A549 (cell line): ENCODE measurements around the gene MYADML2. TPM values are rescaled to one million over a fixed set of nuclear protein-coding genes. Genes with fewer than 3 reads are reported as not detected.

Source experiments
- ATAC-seq, 2 experiments: fragments of 200-7000 bp in 1 of 2; fragments of >200 bp in 1 of 2; cut with Nextera tagmentation in 1 of 2; cut with Tn5 transposase in 1 of 2; 3 replicates each; pipeline versions ENCODE4 v1.8.0 to v1.9.1; 2018 to 2020; ENCODE audit warnings: mild to moderate bottlenecking in 1 of 2, moderate library complexity in 1 of 2
- CTCF ChIA-PET: fragments of 300-600 bp; sonication (Branson Sonifier 250); formaldehyde crosslinking; extraction: SDS; loops from one replicate; lab custom pipeline; 2021; ENCODE audit warnings: antibody characterized with exemption, inconsistent platforms; lab: Yijun Ruan, JAX
- POLR2A ChIA-PET: fragments of 350-600 bp; formaldehyde crosslinking; extraction: SDS; loops from one replicate; lab custom pipeline; 2021; ENCODE audit warnings: antibody characterized with exemption, inconsistent platforms; lab: Yijun Ruan, JAX
- DNase-seq, 2 experiments: peaks; one replicate each; pipeline versions ENCODE4 v3.0.0 to v3.0.0-alpha.2; 2011 to 2016; ENCODE audit warnings: low read depth in 1 of 2, low spot score in 1 of 2
- FAIRE-seq: peaks from 2 replicates; lab custom pipeline; 2011; peaks lifted over from hg19 to GRCh38; lab: Jason Lieb, UNC
- H3K27ac ChIP-seq, 2 experiments: fragments of >200 bp; sonication (Bioruptor Twin); formaldehyde crosslinking; 3 replicates each; pipeline ENCODE4 v1.5.1; 2016 to 2017
- H3K4me1 ChIP-seq: fragments of >200 bp; sonication (Bioruptor Twin); formaldehyde crosslinking; 3 replicates; pipeline ENCODE4 v1.6.1; 2016
- H3K4me2 ChIP-seq: fragments of >200 bp; sonication (Bioruptor Twin); formaldehyde crosslinking; 3 replicates; pipeline ENCODE4 v1.6.1; 2016
- H3K4me3 ChIP-seq: fragments of >200 bp; sonication (Bioruptor Twin); formaldehyde crosslinking; 3 replicates; pipeline ENCODE4 v1.5.1; 2016
- H3K9me3 ChIP-seq: fragments of >200 bp; sonication (Bioruptor Twin); formaldehyde crosslinking; 3 replicates; pipeline ENCODE4 v1.6.1; 2016
- CBX2 ChIP-seq: fragments of 200-600 bp; sonication (generic); IDR thresholded peaks from 2 replicates; pipeline ENCODE4 v1.6.1; 2016; ENCODE audit warnings: low read depth, mild to moderate bottlenecking, borderline replicate concordance
- CBX8 ChIP-seq: fragments of 200-600 bp; sonication (generic); IDR thresholded peaks from 2 replicates; pipeline ENCODE4 v1.6.1; 2016
- CHD4 ChIP-seq: fragments of 200-600 bp; sonication (generic); IDR thresholded peaks from 2 replicates; pipeline ENCODE4 v1.6.1; 2016; ENCODE audit warnings: antibody characterized with exemption, mild to moderate bottlenecking, borderline replicate concordance
- CTCF ChIP-seq: fragments of >200 bp; sonication (Bioruptor Twin); formaldehyde crosslinking; IDR thresholded peaks from 3 replicates; pipeline ENCODE4 v1.5.1; 2016
- EHF ChIP-seq: fragments of 250-450 bp; sonication (Bioruptor Pico); IDR thresholded peaks from 2 replicates; pipeline ENCODE4 v1.5.0; 2020; ENCODE audit warnings: mild to moderate bottlenecking
- EHMT2 ChIP-seq: fragments of 200-600 bp; sonication (generic); IDR thresholded peaks from 2 replicates; pipeline ENCODE4 v1.6.1; 2016; ENCODE audit warnings: antibody characterized with exemption, low read depth, mild to moderate bottlenecking, moderate library complexity
- ELK1 ChIP-seq: fragments of 150-350 bp; IDR thresholded peaks from 2 replicates; pipeline ENCODE4 v1.6.1; 2014; ENCODE audit warnings: low read depth, mild to moderate bottlenecking, low read length
- EP300 ChIP-seq, 2 experiments: fragments of >200 bp; sonication (Bioruptor Twin); formaldehyde crosslinking; IDR thresholded peaks; 2 replicates in 1 of 2; 3 replicates in 1 of 2; pipeline ENCODE4 v1.6.1; 2016 to 2017
- FOSL2 ChIP-seq, 2 experiments: fragments of 450-650 bp in 1 of 2; fragments of >200 bp in 1 of 2; sonication (Bioruptor Twin) in 1 of 2; formaldehyde crosslinking; IDR thresholded peaks; 2 replicates each; pipeline versions ENCODE4 v1.5.0 to v1.6.1; 2016 to 2020; ENCODE audit warnings: mild to moderate bottlenecking in 1 of 2, moderate library complexity in 1 of 2
- HES2 ChIP-seq: fragments of >200 bp; sonication (Bioruptor Twin); formaldehyde crosslinking; IDR thresholded peaks from 2 replicates; pipeline ENCODE4 v1.6.1; 2016
- HMGXB4 ChIP-seq: fragments of 250-450 bp; sonication (Bioruptor Pico); IDR thresholded peaks from 2 replicates; pipeline ENCODE4 v1.5.0; 2021; ENCODE audit warnings: mild to moderate bottlenecking, moderate library complexity, borderline replicate concordance
- HOXA7 ChIP-seq: fragments of 250-450 bp; sonication (Bioruptor Pico); IDR thresholded peaks from 2 replicates; pipeline ENCODE4 v1.5.0; 2020; ENCODE audit warnings: mild to moderate bottlenecking, moderate library complexity
- HOXB13 ChIP-seq: fragments of 250-450 bp; sonication (Bioruptor Pico); IDR thresholded peaks from 2 replicates; pipeline ENCODE4 v1.5.0; 2020; ENCODE audit warnings: low read depth, mild to moderate bottlenecking, moderate library complexity
- HOXB5 ChIP-seq: fragments of 250-450 bp; sonication (Bioruptor Pico); IDR thresholded peaks from 2 replicates; pipeline ENCODE4 v1.5.0; 2020; ENCODE audit warnings: mild to moderate bottlenecking, moderate library complexity
- KDM5A ChIP-seq: fragments of 200-600 bp; sonication (generic); IDR thresholded peaks from 2 replicates; pipeline ENCODE4 v1.6.1; 2016; ENCODE audit warnings: antibody characterized with exemption, mild to moderate bottlenecking
- MAX ChIP-seq: IDR thresholded peaks from 2 replicates; pipeline ENCODE4 v1.6.1; 2012
- MAZ ChIP-seq: fragments of 150-350 bp; IDR thresholded peaks from 2 replicates; pipeline ENCODE4 v1.6.1; 2014; ENCODE audit warnings: antibody characterized with exemption, low read depth, low read length, borderline replicate concordance
- PBX3 ChIP-seq: IDR thresholded peaks from 2 replicates; pipeline ENCODE4 v1.6.1; 2012
- POLR2A ChIP-seq: IDR thresholded peaks from 2 replicates; pipeline ENCODE4 v1.6.1; 2012; ENCODE audit warnings: mild to moderate bottlenecking, low read length
- POLR2AphosphoS2 ChIP-seq: conservative IDR thresholded peaks from 2 replicates; pipeline ENCODE4 v1.6.1; 2012; ENCODE audit warnings: low read length, improper control_type of control experiment, inconsistent platforms
- RARB ChIP-seq: fragments of 250-450 bp; sonication (Bioruptor Pico); IDR thresholded peaks from 2 replicates; pipeline ENCODE4 v1.8.0; 2021; ENCODE audit warnings: mild to moderate bottlenecking, moderate library complexity
- REST ChIP-seq: fragments of 200-600 bp; sonication (generic); IDR thresholded peaks from 2 replicates; pipeline ENCODE4 v1.6.1; 2016; ENCODE audit warnings: antibody characterized with exemption, mild to moderate bottlenecking, moderate library complexity
- RNF2 ChIP-seq: fragments of 200-600 bp; sonication (generic); IDR thresholded peaks from 2 replicates; pipeline ENCODE4 v1.6.1; 2016; ENCODE audit warnings: low read depth, mild to moderate bottlenecking, antibody characterized with exemption, moderate library complexity, borderline replicate concordance
- SMC3 ChIP-seq: fragments of >200 bp; sonication (Bioruptor Twin); formaldehyde crosslinking; IDR thresholded peaks from 3 replicates; pipeline ENCODE4 v1.6.1; 2018; ENCODE audit warnings: inconsistent platforms
- TP53 ChIP-seq: fragments of 250-450 bp; sonication (Bioruptor Pico); IDR thresholded peaks from 2 replicates; pipeline ENCODE4 v1.5.0; 2021; ENCODE audit warnings: mild to moderate bottlenecking, moderate library complexity
- ZNF302 ChIP-seq: fragments of 250-450 bp; sonication (Bioruptor Pico); IDR thresholded peaks from 2 replicates; pipeline ENCODE4 v1.9.0; 2021; ENCODE audit warnings: inconsistent platforms, mild to moderate bottlenecking, moderate library complexity
- ZSCAN20 ChIP-seq: fragments of 250-450 bp; sonication (Bioruptor Pico); IDR thresholded peaks from 2 replicates; pipeline ENCODE4 v1.8.0; 2022; ENCODE audit warnings: mild to moderate bottlenecking, moderate library complexity
- WGBS: methylation state at CpG from one replicate; pipeline ENCODE4 v1.1.6; 2017; ENCODE audit errors: missing lambda C conversion rate; 5-methylcytosine and 5-hydroxymethylcytosine counted together
- polyA minus RNA-seq: library from RNA; depleted of rRNA, polyadenylated mRNA; stranded (reverse); fragments of >200 nt; gene quantifications from 2 replicates; pipeline ENCODE4 v1.2.3, GENCODE V29; 2011; rRNA and poly(A)+ RNA removed
- polyA plus RNA-seq, 4 experiments: library from polyadenylated mRNA; depleted of rRNA in 3 of 4; stranded (reverse); fragments of >200 nt; fragmentation: RNase III in 1 of 4; extraction: RNeasy Plus Mini Kit Qiagen cat#74134 plus additional on column Dnase treatment in 1 of 4; gene quantifications; 2 replicates in 3 of 4; 3 replicates in 1 of 4; pipeline ENCODE4 v1.2.3, GENCODE V29; 2011 to 2017

MYADML2 gene
- polyA plus RNA-seq (2011; rRNA removed) (not detected in 2 replicates), polyA plus RNA-seq (2017; fragmentation: RNase III; extraction: RNeasy Plus Mini Kit Qiagen cat#74134 plus additional on column Dnase treatment) (not detected in 3 replicates), polyA minus RNA-seq (not detected in 2 replicates)
- polyA plus RNA-seq (2012; cell fraction: cytosol; rRNA removed), result not detected in 2 replicates
- not detected in 2 replicates for polyA plus RNA-seq (2012; cell fraction: nucleus; rRNA removed)

GRCh38 chr17:81947189-81947588 is at the start of gene MYADML2:
Gene MYADML2 (minus strand): TSS chr17:81947233. CDS start chr17:81941741, 5,492 bp downstream.
- POLR2A ChIA-PET, result no interaction called here
- no peak within 1 kb of the TSS for H3K27ac ChIP-seq
- WGBS, result 86% methylated on average over 13 of the region's 13 CpGs
- ATAC-seq, result no peak
- CTCF ChIA-PET, result interaction anchor here (10.8 to 17.3 kb wide), 2 partner anchors 14 to 74 kb away, joined by 116 to 170 read pairs; partner anchors contain the start of genes CENPX, LRRC45 and NOTUM
- TF ChIP-seq POLR2A, result no peak
- TF ChIP-seq MAZ, result no peak
- TF ChIP-seq HOXB13 (CRISPR knock-in tag), result no peak
- no peak for TF ChIP-seq POLR2AphosphoS2
- TF ChIP-seq ZNF302 (CRISPR knock-in tag), result no peak
- TF ChIP-seq ELK1, result no peak
- TF ChIP-seq RARB (CRISPR knock-in tag), result no peak
- TF ChIP-seq HOXB5 (CRISPR knock-in tag), result no peak
- no peak for TF ChIP-seq ZSCAN20 (CRISPR knock-in tag)
- no peak for TF ChIP-seq KDM5A
- TF ChIP-seq SMC3, result no peak
- no peak for TF ChIP-seq PBX3
- TF ChIP-seq FOSL2 (IDR thresholded peaks at IDR 0.05), result no peak
- no peak for TF ChIP-seq FOSL2 (CRISPR knock-in tag; IDR thresholded peaks at IDR 0.05)
- no peak for TF ChIP-seq MAX
- TF ChIP-seq CTCF, result no peak
- TF ChIP-seq EHF, result no peak
- TF ChIP-seq CHD4, result no peak
- no peak for TF ChIP-seq HOXA7 (CRISPR knock-in tag)
- TF ChIP-seq, all 56 proteins: peak for 0
- H3K4me1 ChIP-seq, result no peaks in the 10 kb centered on the region
- no peak within 1 kb of the TSS for H3K4me2 ChIP-seq
- FAIRE-seq, result no peak
- DNase-seq, result no peak
- no peaks in the 10 kb centered on the region for H3K9me3 ChIP-seq
- H3K4me3 ChIP-seq, result no peak within 1 kb of the TSS

- H3K4me3 ChIP-seq, result no peak overlapping the region
- FAIRE-seq, result no peak
- no peak for TF ChIP-seq EP300 (IDR thresholded peaks at IDR 0.05)
- TF ChIP-seq HES2, result no peak
- no peak for TF ChIP-seq SMC3
- TF ChIP-seq ZNF302 (CRISPR knock-in tag), result no peak
- TF ChIP-seq EHMT2, result no peak
- no peak for TF ChIP-seq HOXA7 (CRISPR knock-in tag)
- TF ChIP-seq REST, result no peak
- no peak for TF ChIP-seq CBX2
- TF ChIP-seq RNF2, result no peak
- TF ChIP-seq HMGXB4 (CRISPR knock-in tag), result no peak
- no peak for TF ChIP-seq CBX8
- TF ChIP-seq ZSCAN20 (CRISPR knock-in tag), result no peak
- TF ChIP-seq TP53 (CRISPR knock-in tag), result no peak
Measured at GRCh38 chr17:81996232-81996756, 49.3 kb upstream of the MYADML2 start.

More at GRCh38 chr17:81996232-81996756, 49.3 kb upstream of the MYADML2 start:
- DNase-seq, result no peak
- Histone ChIP-seq H3K4me2 (no peak overlapping the region), H3K4me1 (peaks cover 20% of the 10 kb centered on the region), H3K9me3 (no peaks in the 10 kb centered on the region), H3K27ac (no peak overlapping the region)
- ATAC-seq, result no peak
- 89% methylated on average over 26 of the region's 28 CpGs for WGBS
- ChIA-PET POLR2A (no interaction called here), CTCF (interaction anchor here (0.8 to 4.5 kb wide), 9 partner anchors 9 to 127 kb away, joined by 3 to 40 read pairs (median 6); partner anchors contain the start of gene NOTUM)
